HCT116 (cell line): ENCODE results near the gene QKI. TPM values are rescaled to one million over a fixed set of nuclear protein-coding genes. Genes with fewer than 3 reads are reported as not detected.

Experiments used
- ATAC-seq: fragments of 200-7000 bp; cut with Tn5 transposase; 2 replicates; pipeline ENCODE4 v1.9.1; 2020; ENCODE audit warnings: mild to moderate bottlenecking, moderate library complexity
- BruUV-seq: library from RNA; stranded (reverse); fragments of 400-500 nt; replicated peaks from 2 replicates; lab custom pipeline; 2021; lab: Mats Ljungman, UMichigan
- CTCF ChIA-PET: fragments of 300-600 bp; sonication (Branson Sonifier 250); formaldehyde crosslinking; loops from one replicate; lab custom pipeline; 2021; ENCODE audit warnings: antibody characterized with exemption; lab: Charles Lee
- POLR2A ChIA-PET: fragments of 300-600, 350-600 bp; sonication (Branson Sonifier 250); formaldehyde crosslinking; loops from one replicate; lab custom pipeline; 2021; ENCODE audit warnings: antibody characterized with exemption; lab: Charles Lee
- RAD21 ChIA-PET, 2 experiments: fragments of 300-600 bp; sonication (Branson Sonifier 250); formaldehyde crosslinking; loops; one replicate each; lab custom pipeline; 2023; ENCODE audit warnings: low total read pairs in 2 of 2; ENCODE audit not compliant: uncharacterized antibody in 2 of 2, unreplicated experiment in 2 of 2, low non-redundant PET in 1 of 2; lab: Charles Lee
- DNase-seq: peaks from one replicate; pipeline ENCODE4 v3.0.0-alpha.2; 2010; ENCODE audit warnings: low read depth, low spot score
- H2AFZ ChIP-seq: fragments of 200-600 bp; shearing (Covaris generic), sonication (generic); 2 replicates; pipeline ENCODE4 v1.6.1; 2017; ENCODE audit warnings: low read depth, mixed run types, mixed read lengths, antibody characterized with exemption, low read length; ENCODE audit not compliant: poor library complexity, severe bottlenecking
- H3K27ac ChIP-seq: 2 replicates; pipeline ENCODE4 v1.5.1; 2012; ENCODE audit warnings: low read depth, low read length
- H3K27me3 ChIP-seq: fragments of 200-600 bp; sonication (generic); 2 replicates; pipeline ENCODE4 v1.6.1; 2016; ENCODE audit warnings: mixed run types, low read length, mixed read lengths; ENCODE audit not compliant: insufficient read depth
- H3K36me3 ChIP-seq, 2 experiments: fragments of 200-500 bp in 1 of 2; fragments of 200-600 bp in 1 of 2; sonication (Bioruptor generic) in 1 of 2; sonication (generic) in 1 of 2; 2 replicates each; pipeline versions ENCODE4 v1.5.1 to v1.6.1; 2014 to 2016; ENCODE audit warnings: low read length in 2 of 2, inconsistent platforms in 1 of 2, mixed read lengths in 1 of 2, mixed run types in 1 of 2; ENCODE audit not compliant: insufficient read depth in 2 of 2, control insufficient read depth in 1 of 2
- H3K4me1 ChIP-seq, 2 experiments: fragments of 200-600 bp in 1 of 2; sonication (generic) in 1 of 2; 2 replicates each; pipeline versions ENCODE4 v1.5.1 to v1.6.1; 2012 to 2017; ENCODE audit warnings: low read length in 2 of 2, inconsistent platforms in 1 of 2, mild to moderate bottlenecking in 1 of 2, mixed read lengths in 1 of 2, mixed run types in 1 of 2, moderate library complexity in 1 of 2; ENCODE audit not compliant: insufficient read depth in 2 of 2, control insufficient read depth in 1 of 2
- H3K4me2 ChIP-seq: fragments of 200-600 bp; sonication (generic); 2 replicates; pipeline ENCODE4 v1.6.1; 2017; ENCODE audit warnings: mixed run types, low read length, mixed read lengths
- H3K4me3 ChIP-seq, 2 experiments: fragments of 200-600 bp in 1 of 2; sonication (generic) in 1 of 2; replicated peaks in 1 of 2; 2 replicates each; pipeline ENCODE4 v1.5.1; 2011 to 2016; ENCODE audit warnings: low read length in 2 of 2, control low read depth in 1 of 2, low read depth in 1 of 2, mild to moderate bottlenecking in 1 of 2, mixed read lengths in 1 of 2, mixed run types in 1 of 2
- H3K79me2 ChIP-seq: fragments of 200-600 bp; sonication (generic); 2 replicates; pipeline ENCODE4 v1.6.1; 2017; ENCODE audit warnings: mild to moderate bottlenecking, mixed run types, low read length, moderate library complexity, mixed read lengths; ENCODE audit not compliant: insufficient read depth
- H3K9ac ChIP-seq: fragments of 200-600 bp; sonication (generic); 2 replicates; pipeline ENCODE4 v1.6.1; 2016; ENCODE audit warnings: low read length, mixed read lengths
- H3K9me2 ChIP-seq: fragments of 200-600 bp; sonication (generic), shearing (Covaris generic); 2 replicates; pipeline ENCODE4 v1.6.1; 2017; ENCODE audit warnings: mixed run types, mild to moderate bottlenecking, moderate library complexity; ENCODE audit not compliant: insufficient read depth
- H3K9me3 ChIP-seq, 2 experiments: fragments of 200-500 bp in 1 of 2; fragments of 200-600 bp in 1 of 2; sonication (Bioruptor generic) in 1 of 2; sonication (generic) in 1 of 2; 2 replicates each; pipeline ENCODE4 v1.6.1; 2014 to 2017; ENCODE audit warnings: low read length in 2 of 2, mixed read lengths in 2 of 2, inconsistent platforms in 1 of 2, low read depth in 1 of 2, mild to moderate bottlenecking in 1 of 2, mixed run types in 1 of 2, moderate library complexity in 1 of 2; ENCODE audit not compliant: control insufficient read depth in 1 of 2, insufficient read depth in 1 of 2
- H4K20me1 ChIP-seq: fragments of 200-600 bp; sonication (generic), shearing (Covaris generic); 2 replicates; pipeline ENCODE4 v1.6.1; 2017; ENCODE audit warnings: mixed run types, mild to moderate bottlenecking, moderate library complexity; ENCODE audit not compliant: insufficient read depth
- CBX3 ChIP-seq: IDR thresholded peaks from 2 replicates; pipeline ENCODE4 v1.6.1; 2012; ENCODE audit warnings: low read depth
- CEBPB ChIP-seq: IDR thresholded peaks from 2 replicates; pipeline ENCODE4 v1.6.1; 2012; ENCODE audit warnings: low read depth
- ELF1 ChIP-seq: IDR thresholded peaks from 2 replicates; pipeline ENCODE4 v1.6.1; 2012; ENCODE audit warnings: low read depth, borderline replicate concordance
- EZH2 ChIP-seq: fragments of 200-600 bp; sonication (generic); IDR thresholded peaks from 2 replicates; pipeline ENCODE4 v1.6.1; 2017; ENCODE audit warnings: antibody characterized with exemption, mixed run types
- FOSL1 ChIP-seq: IDR thresholded peaks from 2 replicates; pipeline ENCODE4 v1.6.1; 2012; ENCODE audit warnings: low read depth
- POLR2A ChIP-seq: IDR thresholded peaks from 2 replicates; pipeline ENCODE4 v1.7.0; 2011; ENCODE audit warnings: borderline replicate concordance; ENCODE audit not compliant: insufficient read depth, insufficient read length; ENCODE audit errors: extremely low read depth
- POLR2AphosphoS5 ChIP-seq: IDR thresholded peaks from 2 replicates; pipeline ENCODE4 v1.6.1; 2011; ENCODE audit warnings: mild to moderate bottlenecking, low read depth, low read length, moderate library complexity
- RAD21 ChIP-seq: IDR thresholded peaks from 2 replicates; pipeline ENCODE4 v1.6.1; 2012; ENCODE audit warnings: low read depth, mild to moderate bottlenecking
- SP1 ChIP-seq: IDR thresholded peaks from 2 replicates; pipeline ENCODE4 v1.6.1; 2012; ENCODE audit warnings: low read depth
- SRF ChIP-seq: IDR thresholded peaks from 2 replicates; pipeline ENCODE4 v1.6.1; 2012; ENCODE audit warnings: low read depth
- TCF7L2 ChIP-seq: IDR thresholded peaks from 2 replicates; pipeline ENCODE4 v1.7.0; 2011; ENCODE audit warnings: borderline replicate concordance, inconsistent platforms; ENCODE audit not compliant: insufficient read depth, insufficient read length; ENCODE audit errors: extremely low read depth
- YY1 ChIP-seq: IDR thresholded peaks from 2 replicates; pipeline ENCODE4 v1.6.1; 2011; ENCODE audit warnings: low read length, low read depth, moderate library complexity, mild to moderate bottlenecking; ENCODE audit not compliant: insufficient replicate concordance; ENCODE audit errors: extremely low read depth
- ZFX ChIP-seq: fragments of 450-650 bp; IDR thresholded peaks from 2 replicates; pipeline ENCODE4 v1.6.1; 2017
- intact Hi-C: fragments of 100-400 bp; cut with micrococcal nuclease; formaldehyde crosslinking; loops from 2 replicates; pipeline ENCODE4 v1.10.0; 2022
- total RNA-seq: library from RNA; stranded (reverse); gene quantifications from one replicate; pipeline ENCODE4 v1.2.1, GENCODE V29; 2021; ENCODE audit not compliant: unreplicated experiment
- TF ChIP-seq, protein P1 (sequence below): IDR thresholded peaks from 2 replicates; pipeline ENCODE4 v1.6.1; 2012
- TF ChIP-seq, protein P2 (sequence below), 3 experiments: fragments of 200-600 bp in 1 of 3; sonication (generic) in 1 of 3; IDR thresholded peaks in 2 of 3; conservative IDR thresholded peaks in 1 of 3; 2 replicates each; pipeline ENCODE4 v1.5.1; 2012 to 2017; ENCODE audit warnings: low read depth in 2 of 3, low read length in 2 of 3, antibody characterized with exemption in 1 of 3, borderline replicate concordance in 1 of 3, control low read depth in 1 of 3, mild to moderate bottlenecking in 1 of 3, mixed read lengths in 1 of 3, mixed run types in 1 of 3, moderate library complexity in 1 of 3; ENCODE audit not compliant: insufficient read depth in 1 of 3
- TF ChIP-seq, protein P3 (sequence below): IDR thresholded peaks from 2 replicates; pipeline ENCODE4 v1.6.1; 2012; ENCODE audit warnings: low read depth
- TF ChIP-seq, protein P4 (sequence below): IDR thresholded peaks from 2 replicates; pipeline ENCODE4 v1.6.1; 2011; ENCODE audit warnings: mild to moderate bottlenecking, low read length, moderate library complexity; ENCODE audit not compliant: insufficient replicate concordance; ENCODE audit errors: extremely low read depth

Gene QKI
- total RNA-seq, 1 experiment from 2014 or later = 35.3 TPM

DNA sequence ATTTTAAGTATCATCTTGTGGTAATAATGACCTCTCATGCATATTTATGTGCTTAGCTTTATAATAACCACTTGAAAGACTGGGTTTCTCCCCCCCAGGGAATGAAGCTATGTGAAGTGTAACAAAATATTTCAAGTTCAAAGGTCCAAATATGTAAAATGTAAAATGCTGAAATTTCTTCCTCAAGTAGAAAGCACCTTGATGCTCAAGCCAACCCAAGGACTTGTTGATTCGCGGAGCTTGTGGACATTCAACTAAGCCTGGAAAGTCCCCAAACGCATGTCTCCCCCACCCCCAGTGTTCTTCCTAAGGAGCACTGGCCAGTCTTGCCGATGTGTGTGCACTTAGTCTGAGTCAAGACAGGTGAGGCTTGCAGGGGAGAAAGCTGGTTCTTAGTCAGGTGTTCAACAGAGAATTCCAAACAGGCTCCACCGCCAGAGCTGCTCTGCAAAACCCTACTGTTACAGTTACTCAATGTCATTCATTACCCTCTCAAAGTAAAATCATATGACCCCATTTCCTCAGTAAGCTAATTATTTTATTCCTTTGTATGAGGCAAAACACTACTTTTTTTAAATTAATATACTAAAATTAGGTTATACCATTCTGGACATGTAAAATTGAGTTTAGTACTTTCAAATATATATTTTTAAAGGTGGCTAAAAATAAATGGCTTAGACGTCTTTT is 46.9 kb upstream of the QKI start:
- H4K20me1 ChIP-seq = no peaks in the 10 kb centered on the region
- no peaks in the 10 kb centered on the region for H3K36me3 ChIP-seq
- no peaks in the 10 kb centered on the region for H3K9me2 ChIP-seq
- H3K4me1 ChIP-seq = no peaks in the 10 kb centered on the region
- no peak for DNase-seq
- no peak for TF ChIP-seq YY1
- TF ChIP-seq EZH2 = no peak
- TF ChIP-seq, protein P1, sequence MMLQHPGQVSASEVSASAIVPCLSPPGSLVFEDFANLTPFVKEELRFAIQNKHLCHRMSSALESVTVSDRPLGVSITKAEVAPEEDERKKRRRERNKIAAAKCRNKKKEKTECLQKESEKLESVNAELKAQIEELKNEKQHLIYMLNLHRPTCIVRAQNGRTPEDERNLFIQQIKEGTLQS = no peak
- TF ChIP-seq SRF = no peak
- TF ChIP-seq POLR2AphosphoS5 = no peak
- no peak for TF ChIP-seq POLR2A
- TF ChIP-seq CEBPB = no peak
- no peak for TF ChIP-seq FOSL1
- no peak for TF ChIP-seq CBX3
- TF ChIP-seq, protein P2, sequence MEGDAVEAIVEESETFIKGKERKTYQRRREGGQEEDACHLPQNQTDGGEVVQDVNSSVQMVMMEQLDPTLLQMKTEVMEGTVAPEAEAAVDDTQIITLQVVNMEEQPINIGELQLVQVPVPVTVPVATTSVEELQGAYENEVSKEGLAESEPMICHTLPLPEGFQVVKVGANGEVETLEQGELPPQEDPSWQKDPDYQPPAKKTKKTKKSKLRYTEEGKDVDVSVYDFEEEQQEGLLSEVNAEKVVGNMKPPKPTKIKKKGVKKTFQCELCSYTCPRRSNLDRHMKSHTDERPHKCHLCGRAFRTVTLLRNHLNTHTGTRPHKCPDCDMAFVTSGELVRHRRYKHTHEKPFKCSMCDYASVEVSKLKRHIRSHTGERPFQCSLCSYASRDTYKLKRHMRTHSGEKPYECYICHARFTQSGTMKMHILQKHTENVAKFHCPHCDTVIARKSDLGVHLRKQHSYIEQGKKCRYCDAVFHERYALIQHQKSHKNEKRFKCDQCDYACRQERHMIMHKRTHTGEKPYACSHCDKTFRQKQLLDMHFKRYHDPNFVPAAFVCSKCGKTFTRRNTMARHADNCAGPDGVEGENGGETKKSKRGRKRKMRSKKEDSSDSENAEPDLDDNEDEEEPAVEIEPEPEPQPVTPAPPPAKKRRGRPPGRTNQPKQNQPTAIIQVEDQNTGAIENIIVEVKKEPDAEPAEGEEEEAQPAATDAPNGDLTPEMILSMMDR (IDR thresholded peaks at IDR 0.05 in 2 of 3, conservative IDR thresholded peaks at IDR 0.05 in 1 of 3; ENCODE audit: borderline replicate concordance in 1 of 3, insufficient read depth in 1 of 3, low read depth in 2 of 3, low read length in 2 of 3) = no peak
- TF ChIP-seq, protein P3, sequence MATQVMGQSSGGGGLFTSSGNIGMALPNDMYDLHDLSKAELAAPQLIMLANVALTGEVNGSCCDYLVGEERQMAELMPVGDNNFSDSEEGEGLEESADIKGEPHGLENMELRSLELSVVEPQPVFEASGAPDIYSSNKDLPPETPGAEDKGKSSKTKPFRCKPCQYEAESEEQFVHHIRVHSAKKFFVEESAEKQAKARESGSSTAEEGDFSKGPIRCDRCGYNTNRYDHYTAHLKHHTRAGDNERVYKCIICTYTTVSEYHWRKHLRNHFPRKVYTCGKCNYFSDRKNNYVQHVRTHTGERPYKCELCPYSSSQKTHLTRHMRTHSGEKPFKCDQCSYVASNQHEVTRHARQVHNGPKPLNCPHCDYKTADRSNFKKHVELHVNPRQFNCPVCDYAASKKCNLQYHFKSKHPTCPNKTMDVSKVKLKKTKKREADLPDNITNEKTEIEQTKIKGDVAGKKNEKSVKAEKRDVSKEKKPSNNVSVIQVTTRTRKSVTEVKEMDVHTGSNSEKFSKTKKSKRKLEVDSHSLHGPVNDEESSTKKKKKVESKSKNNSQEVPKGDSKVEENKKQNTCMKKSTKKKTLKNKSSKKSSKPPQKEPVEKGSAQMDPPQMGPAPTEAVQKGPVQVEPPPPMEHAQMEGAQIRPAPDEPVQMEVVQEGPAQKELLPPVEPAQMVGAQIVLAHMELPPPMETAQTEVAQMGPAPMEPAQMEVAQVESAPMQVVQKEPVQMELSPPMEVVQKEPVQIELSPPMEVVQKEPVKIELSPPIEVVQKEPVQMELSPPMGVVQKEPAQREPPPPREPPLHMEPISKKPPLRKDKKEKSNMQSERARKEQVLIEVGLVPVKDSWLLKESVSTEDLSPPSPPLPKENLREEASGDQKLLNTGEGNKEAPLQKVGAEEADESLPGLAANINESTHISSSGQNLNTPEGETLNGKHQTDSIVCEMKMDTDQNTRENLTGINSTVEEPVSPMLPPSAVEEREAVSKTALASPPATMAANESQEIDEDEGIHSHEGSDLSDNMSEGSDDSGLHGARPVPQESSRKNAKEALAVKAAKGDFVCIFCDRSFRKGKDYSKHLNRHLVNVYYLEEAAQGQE = no peak
- TF ChIP-seq SP1 = no peak
- no peak for TF ChIP-seq TCF7L2
- no peak for TF ChIP-seq ELF1
- TF ChIP-seq RAD21 = no peak
- no peak for TF ChIP-seq ZFX
- TF ChIP-seq, protein P4, sequence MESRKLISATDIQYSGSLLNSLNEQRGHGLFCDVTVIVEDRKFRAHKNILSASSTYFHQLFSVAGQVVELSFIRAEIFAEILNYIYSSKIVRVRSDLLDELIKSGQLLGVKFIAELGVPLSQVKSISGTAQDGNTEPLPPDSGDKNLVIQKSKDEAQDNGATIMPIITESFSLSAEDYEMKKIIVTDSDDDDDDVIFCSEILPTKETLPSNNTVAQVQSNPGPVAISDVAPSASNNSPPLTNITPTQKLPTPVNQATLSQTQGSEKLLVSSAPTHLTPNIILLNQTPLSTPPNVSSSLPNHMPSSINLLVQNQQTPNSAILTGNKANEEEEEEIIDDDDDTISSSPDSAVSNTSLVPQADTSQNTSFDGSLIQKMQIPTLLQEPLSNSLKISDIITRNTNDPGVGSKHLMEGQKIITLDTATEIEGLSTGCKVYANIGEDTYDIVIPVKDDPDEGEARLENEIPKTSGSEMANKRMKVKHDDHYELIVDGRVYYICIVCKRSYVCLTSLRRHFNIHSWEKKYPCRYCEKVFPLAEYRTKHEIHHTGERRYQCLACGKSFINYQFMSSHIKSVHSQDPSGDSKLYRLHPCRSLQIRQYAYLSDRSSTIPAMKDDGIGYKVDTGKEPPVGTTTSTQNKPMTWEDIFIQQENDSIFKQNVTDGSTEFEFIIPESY = no peak
- ATAC-seq = no peak
- ChIA-PET POLR2A (no interaction called here), RAD21 (no interaction called here), CTCF (no interaction called here)
- H3K9me3 ChIP-seq = no peaks in the 10 kb centered on the region
- no peaks in the 10 kb centered on the region for H3K79me2 ChIP-seq
- intact Hi-C loops = no loop called here
- H3K4me2 ChIP-seq = no peak overlapping the region
- no peak overlapping the region for H3K4me3 ChIP-seq
- H3K27me3 ChIP-seq = no peaks in the 10 kb centered on the region
- H3K27ac ChIP-seq = no peak overlapping the region
- BruUV-seq = no TSS peak
- no peak overlapping the region for H3K9ac ChIP-seq
- no peak overlapping the region for H2AFZ ChIP-seq
